GM12874 (cell line): ENCODE measurements around the gene LARGE1.

Source experiments
- TF ChIP-seq, protein P1 (sequence below): IDR thresholded peaks from 2 replicates; pipeline ENCODE4 v1.5.1; 2011; ENCODE audit warnings: low read depth, mild to moderate bottlenecking, control low read depth, low read length, moderate library complexity; ENCODE audit not compliant: insufficient read depth

Gene LARGE1

DNA sequence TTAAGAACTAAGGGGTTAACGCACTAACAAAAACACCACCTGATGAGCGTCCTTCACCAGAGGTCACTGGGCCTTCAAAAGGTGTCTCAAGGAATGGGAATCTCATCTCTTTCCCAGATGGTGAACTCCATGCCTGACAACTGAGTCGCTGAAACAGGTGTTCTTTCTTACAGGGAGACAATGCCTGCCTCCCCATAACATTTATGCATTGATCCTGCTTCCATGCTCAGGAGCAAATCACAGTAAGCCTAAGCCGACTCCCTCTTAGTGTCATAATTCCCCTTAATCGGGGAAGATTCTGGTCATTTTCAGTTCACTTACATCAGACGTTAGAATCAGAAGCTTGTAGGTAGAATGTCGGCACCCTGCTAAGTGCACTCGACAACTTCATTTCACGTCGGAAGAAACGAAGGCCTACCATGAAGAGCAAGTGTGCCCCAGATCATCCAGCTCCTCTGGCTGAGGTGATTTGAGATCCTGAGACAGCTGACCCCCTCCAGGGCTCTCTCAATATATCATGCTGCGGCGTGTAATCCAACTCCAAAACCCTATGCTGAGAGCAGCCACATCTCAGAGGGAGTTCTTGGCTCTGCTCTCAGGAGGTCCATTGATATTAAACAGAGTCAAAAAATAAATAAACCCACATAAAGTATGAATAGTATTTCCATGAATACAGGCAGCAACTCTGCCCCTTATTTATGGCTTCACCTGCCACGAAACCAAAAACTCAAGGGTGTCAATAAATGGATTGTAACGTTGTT, 163.1 kb downstream of the LARGE1 start:
- TF ChIP-seq, protein P1, sequence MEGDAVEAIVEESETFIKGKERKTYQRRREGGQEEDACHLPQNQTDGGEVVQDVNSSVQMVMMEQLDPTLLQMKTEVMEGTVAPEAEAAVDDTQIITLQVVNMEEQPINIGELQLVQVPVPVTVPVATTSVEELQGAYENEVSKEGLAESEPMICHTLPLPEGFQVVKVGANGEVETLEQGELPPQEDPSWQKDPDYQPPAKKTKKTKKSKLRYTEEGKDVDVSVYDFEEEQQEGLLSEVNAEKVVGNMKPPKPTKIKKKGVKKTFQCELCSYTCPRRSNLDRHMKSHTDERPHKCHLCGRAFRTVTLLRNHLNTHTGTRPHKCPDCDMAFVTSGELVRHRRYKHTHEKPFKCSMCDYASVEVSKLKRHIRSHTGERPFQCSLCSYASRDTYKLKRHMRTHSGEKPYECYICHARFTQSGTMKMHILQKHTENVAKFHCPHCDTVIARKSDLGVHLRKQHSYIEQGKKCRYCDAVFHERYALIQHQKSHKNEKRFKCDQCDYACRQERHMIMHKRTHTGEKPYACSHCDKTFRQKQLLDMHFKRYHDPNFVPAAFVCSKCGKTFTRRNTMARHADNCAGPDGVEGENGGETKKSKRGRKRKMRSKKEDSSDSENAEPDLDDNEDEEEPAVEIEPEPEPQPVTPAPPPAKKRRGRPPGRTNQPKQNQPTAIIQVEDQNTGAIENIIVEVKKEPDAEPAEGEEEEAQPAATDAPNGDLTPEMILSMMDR = no peak

DNA sequence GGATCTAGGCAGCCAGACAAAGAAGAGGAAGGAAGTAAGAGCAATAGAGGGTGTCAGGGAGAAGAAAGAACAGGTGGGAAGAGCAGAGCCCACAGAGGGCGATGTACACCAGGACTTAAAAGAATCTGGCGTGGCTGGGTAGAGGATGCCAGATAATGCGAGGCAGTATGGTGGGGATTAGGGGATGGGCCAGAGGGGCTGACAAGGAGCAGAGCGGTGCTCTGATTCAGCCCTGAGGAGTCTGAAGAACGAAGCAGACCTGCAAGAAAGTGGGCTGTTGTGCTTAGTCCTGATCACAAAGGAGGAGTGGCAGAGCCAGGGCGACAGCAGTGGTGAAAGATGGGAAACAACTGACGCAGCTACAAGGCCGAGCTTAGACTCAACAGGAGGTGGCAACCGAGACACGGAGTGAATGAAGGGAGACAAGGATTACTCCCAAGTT, 163.7 kb downstream of the LARGE1 start:
- TF ChIP-seq, protein P1 = no peak

DNA sequence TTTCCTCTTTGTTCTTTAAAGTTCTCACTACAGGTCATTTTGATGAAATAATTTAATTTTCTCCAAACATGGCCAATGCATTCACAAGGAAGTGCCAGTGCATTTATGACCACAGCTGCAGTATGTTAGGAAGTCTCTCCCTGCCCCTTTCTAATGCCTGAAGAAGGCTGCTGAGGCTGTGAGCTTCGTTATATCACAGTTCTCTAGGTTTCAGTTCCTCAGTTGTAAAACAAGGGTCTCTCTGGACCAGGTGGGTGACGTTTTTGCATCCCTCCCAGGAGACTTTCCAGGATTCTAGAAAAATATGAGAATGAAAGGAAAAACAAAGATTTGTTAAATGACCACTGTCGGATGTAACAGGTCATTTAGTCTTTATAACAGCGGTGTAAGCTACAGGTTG, 171.6 kb downstream of the LARGE1 start:
- TF ChIP-seq, protein P1 = no peak

DNA sequence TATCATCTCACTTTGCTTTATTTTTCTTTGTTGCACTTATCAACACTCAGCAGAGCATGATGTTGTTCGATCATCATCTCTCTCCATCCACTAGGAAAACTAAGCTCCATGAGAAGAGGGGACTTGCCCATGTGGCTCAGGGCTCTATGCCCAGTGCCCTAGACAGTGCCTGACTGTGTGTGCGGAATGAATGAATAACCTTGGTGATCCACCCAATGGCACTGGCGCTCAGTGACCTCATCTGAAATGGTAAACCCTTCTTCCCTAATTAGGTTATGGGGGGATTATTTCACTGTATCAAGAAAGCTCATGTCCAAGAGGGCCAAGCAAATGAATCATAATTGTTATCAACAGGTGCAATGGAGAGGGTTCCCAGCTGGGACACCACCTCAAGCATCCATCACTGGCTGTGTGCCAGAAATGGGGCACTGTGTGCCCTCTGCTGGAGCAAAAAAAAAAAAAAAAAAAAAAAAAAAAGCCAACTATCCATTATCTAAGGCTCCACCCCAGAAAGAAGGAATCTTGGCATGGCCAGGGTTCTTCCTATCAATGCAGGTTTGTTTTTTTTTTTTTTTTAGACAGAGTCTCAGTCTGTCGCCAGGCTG, 172.6 kb downstream of the LARGE1 start:
- TF ChIP-seq, protein P1 = no peak

DNA sequence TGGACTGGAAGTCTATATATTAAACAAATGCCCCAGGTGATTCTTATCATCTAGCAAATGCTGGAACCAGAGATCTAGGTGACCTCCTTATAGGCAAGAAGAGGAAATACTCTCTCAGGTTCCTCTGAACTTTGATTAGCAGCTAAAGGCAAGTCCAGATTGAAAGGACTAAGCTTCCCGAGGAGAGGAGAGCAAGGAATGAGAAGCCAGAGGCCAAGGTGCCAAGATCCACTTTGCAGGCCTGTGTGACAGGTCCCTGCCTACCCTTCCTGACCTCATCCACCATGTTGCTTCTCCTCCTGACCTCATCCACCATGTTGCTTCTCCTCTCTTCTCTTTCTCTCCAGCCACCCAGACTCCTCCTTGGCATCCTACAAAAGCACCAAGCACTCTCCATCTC, 173.2 kb downstream of the LARGE1 start:
- TF ChIP-seq, protein P1 = no peak

DNA sequence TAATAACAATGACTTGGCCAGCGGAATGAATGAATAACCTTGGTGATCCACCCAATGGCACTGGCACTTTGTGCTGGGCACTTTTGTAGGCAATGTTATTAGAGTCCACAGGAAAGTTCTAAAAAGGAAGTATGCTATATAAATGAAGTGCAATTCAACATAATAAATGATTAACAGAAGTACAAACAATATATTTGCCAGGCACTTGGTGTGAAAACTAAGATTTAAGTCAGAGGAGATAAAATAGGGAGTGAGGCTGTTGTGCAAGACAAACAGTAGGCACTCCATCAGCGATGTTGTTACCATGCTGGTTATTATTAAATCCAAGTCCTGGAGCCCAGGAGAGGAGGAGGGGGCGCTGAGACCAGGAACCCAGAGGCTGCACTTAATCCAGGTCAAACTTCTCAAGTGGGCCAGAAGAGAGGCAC, 173.8 kb downstream of the LARGE1 start:
- TF ChIP-seq, protein P1 = no peak

DNA sequence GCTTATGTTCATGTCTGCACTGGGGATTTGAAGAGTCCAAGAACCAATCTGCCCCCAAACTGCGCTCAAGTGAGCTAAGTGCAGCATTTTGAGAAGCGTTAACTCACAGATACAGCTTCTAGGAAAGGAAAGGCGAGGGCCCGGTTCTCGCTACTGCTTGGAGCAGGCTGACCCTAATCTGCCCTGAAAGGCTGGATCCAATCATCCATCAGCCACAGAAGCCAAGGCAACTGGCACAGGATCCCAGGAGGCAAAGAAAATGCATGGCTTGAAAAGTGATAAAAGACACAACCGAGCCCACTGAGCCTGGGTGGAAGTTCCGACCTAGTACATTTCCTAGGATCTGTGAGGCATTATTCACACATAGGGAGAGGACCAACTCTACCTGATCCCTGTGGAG, 174.8 kb downstream of the LARGE1 start:
- TF ChIP-seq, protein P1 = no peak
